ENCODE measurements around the gene DGCR8. TPM values are rescaled to one million over a fixed set of nuclear protein-coding genes. Genes with fewer than 3 reads are reported as not detected.

DGCR8 gene
- total RNA-seq, 1 donor = 44.2 TPM

DNA sequence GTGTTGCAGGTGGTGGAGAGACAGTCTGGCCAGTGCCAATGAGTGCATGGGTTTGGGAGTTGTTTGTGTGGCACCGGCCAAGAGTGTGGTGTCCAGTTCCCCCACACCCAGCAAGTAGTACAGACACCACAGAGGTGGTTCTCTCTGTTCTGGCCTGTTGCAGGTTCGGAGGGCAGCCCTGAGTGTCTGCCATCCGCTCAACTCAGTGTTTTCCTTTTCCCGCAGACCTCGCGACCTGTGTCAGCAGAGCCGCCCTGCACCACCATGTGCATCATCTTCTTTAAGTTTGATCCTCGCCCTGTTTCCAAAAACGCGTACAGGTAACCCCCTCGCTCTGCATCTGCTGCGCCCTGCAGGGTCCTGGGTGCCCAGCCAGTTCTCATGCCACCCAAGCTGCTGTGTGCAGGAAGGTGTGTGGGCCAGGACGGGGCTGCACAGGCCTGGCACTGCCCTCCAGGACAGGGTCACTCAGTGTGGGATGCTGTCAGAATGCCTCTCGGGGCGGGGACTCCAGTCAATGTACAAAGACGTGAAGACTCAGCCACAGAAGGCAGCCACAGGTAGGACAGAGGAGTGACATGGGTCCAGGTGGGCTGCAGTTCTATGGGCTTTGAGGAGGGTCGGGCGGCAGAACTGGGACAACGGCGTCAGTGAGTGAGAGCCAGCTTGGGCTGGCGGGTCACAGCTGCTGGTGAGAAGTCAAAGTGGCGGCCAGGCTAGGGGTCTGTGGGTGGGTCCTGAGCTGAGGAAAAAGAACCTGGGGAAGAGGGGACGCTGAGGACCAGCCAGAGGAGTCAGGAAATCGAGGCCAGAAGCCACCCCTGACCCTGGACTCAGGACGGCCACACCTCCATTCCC, 43.3 kb upstream of the DGCR8 start:
- Histone ChIP-seq H3K27me3 (ENCODE audit: insufficient read depth, low read length) (no peaks in the 10 kb centered on the region), H3K4me1 (ENCODE audit: insufficient read depth, low read length) (peaks cover 7% of the 10 kb centered on the region), H4K20me1 (ENCODE audit: insufficient read depth, low read length) (peaks cover 34% of the 10 kb centered on the region), H3K27ac (ENCODE audit: low read depth, low read length) (no peak overlapping the region), H3K9me3 (ENCODE audit: low read depth, low read length) (no peaks in the 10 kb centered on the region), H3K4me3 (ENCODE audit: insufficient read depth, low read length) (no peak overlapping the region), H3K36me3 (ENCODE audit: insufficient read depth, low read length) (peaks cover 33% of the 10 kb centered on the region), H3K4me2 (ENCODE audit: insufficient read depth, low read length) (no peak overlapping the region), H2AFZ (ENCODE audit: low read length) (no peak overlapping the region), H3K79me2 (ENCODE audit: insufficient read depth, low read length) (peaks cover 53% of the 10 kb centered on the region)
- TF ChIP-seq, protein P1, sequence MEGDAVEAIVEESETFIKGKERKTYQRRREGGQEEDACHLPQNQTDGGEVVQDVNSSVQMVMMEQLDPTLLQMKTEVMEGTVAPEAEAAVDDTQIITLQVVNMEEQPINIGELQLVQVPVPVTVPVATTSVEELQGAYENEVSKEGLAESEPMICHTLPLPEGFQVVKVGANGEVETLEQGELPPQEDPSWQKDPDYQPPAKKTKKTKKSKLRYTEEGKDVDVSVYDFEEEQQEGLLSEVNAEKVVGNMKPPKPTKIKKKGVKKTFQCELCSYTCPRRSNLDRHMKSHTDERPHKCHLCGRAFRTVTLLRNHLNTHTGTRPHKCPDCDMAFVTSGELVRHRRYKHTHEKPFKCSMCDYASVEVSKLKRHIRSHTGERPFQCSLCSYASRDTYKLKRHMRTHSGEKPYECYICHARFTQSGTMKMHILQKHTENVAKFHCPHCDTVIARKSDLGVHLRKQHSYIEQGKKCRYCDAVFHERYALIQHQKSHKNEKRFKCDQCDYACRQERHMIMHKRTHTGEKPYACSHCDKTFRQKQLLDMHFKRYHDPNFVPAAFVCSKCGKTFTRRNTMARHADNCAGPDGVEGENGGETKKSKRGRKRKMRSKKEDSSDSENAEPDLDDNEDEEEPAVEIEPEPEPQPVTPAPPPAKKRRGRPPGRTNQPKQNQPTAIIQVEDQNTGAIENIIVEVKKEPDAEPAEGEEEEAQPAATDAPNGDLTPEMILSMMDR (IDR thresholded peaks at IDR 0.05; ENCODE audit: extremely low read depth, low read depth, low read length) = no peak
- peak; percentile 58 for DNase-seq (ENCODE audit: insufficient read length, low spot score, missing footprints)

DNA sequence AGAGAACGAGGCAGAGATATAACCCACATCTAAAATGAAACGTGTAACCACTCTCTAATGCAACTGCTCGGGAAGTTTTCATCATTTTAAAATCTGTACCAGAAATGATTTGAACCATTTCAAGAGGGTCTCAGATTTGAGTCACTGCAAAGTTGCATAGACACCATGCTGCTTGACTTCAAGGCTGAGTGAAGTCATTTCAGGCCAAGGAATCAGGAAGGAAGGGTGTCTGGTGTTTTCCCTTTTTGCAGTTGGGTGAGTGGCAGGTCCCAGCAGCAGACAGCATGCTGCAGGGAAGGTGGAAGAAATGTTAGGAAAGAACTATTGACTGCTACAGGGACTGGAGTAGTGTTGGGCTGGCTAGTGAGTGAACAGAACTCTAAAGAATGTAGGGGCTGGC, 42.6 kb upstream of the DGCR8 start:
- peak; percentile 62 for DNase-seq (ENCODE audit: insufficient read length, low spot score, missing footprints)
- H4K20me1 ChIP-seq (ENCODE audit: insufficient read depth, low read length) = peaks cover 30% of the 10 kb centered on the region
- no peaks in the 10 kb centered on the region for H3K27me3 ChIP-seq (ENCODE audit: insufficient read depth, low read length)
- peaks cover 33% of the 10 kb centered on the region for H3K36me3 ChIP-seq (ENCODE audit: insufficient read depth, low read length)
- no peak overlapping the region for H3K4me3 ChIP-seq (ENCODE audit: insufficient read depth, low read length)
- H2AFZ ChIP-seq (ENCODE audit: low read length) = no peak overlapping the region
- no peaks in the 10 kb centered on the region for H3K9me3 ChIP-seq (ENCODE audit: low read depth, low read length)
- H3K27ac ChIP-seq (ENCODE audit: low read depth, low read length) = no peak overlapping the region
- H3K79me2 ChIP-seq (ENCODE audit: insufficient read depth, low read length) = peaks cover 47% of the 10 kb centered on the region
- no peak overlapping the region for H3K4me2 ChIP-seq (ENCODE audit: insufficient read depth, low read length)
- TF ChIP-seq, protein P1 (IDR thresholded peaks at IDR 0.05; ENCODE audit: extremely low read depth, low read depth, low read length) = no peak
- H3K4me1 ChIP-seq (ENCODE audit: insufficient read depth, low read length) = peaks cover 7% of the 10 kb centered on the region

DNA sequence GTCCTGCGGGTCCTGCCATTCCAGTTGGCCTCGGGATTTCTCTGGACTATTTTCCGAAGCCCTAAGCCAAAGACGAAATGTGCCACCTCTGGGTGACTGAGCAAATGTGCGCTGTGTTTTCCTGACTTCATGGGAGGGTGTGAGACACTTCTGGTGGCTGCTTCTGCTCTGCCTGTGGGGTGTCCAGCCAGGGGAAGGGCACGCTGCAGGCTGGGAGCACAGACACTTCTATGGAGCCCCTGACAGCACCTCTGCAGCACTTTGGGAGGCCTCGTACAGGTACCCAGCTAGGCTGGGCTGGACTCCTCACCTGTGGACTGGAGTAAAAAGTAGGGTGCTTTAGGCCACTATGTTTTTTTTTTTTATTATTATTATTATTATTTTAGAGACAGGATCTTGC, 41.5 kb upstream of the DGCR8 start:
- Histone ChIP-seq H3K27me3 (ENCODE audit: insufficient read depth, low read length) (no peaks in the 10 kb centered on the region), H3K36me3 (ENCODE audit: insufficient read depth, low read length) (peaks cover 39% of the 10 kb centered on the region), H3K9me3 (ENCODE audit: low read depth, low read length) (no peaks in the 10 kb centered on the region), H2AFZ (ENCODE audit: low read length) (no peak overlapping the region), H4K20me1 (ENCODE audit: insufficient read depth, low read length) (peaks cover 19% of the 10 kb centered on the region), H3K4me1 (ENCODE audit: insufficient read depth, low read length) (no peaks in the 10 kb centered on the region), H3K4me2 (ENCODE audit: insufficient read depth, low read length) (no peak overlapping the region), H3K79me2 (ENCODE audit: insufficient read depth, low read length) (peaks cover 35% of the 10 kb centered on the region), H3K4me3 (ENCODE audit: insufficient read depth, low read length) (no peak overlapping the region), H3K27ac (ENCODE audit: low read depth, low read length) (no peak overlapping the region)
- TF ChIP-seq, protein P1 (IDR thresholded peaks at IDR 0.05; ENCODE audit: extremely low read depth, low read depth, low read length) = no peak
- DNase-seq (ENCODE audit: insufficient read length, low spot score, missing footprints) = peak; percentile 11

DNA sequence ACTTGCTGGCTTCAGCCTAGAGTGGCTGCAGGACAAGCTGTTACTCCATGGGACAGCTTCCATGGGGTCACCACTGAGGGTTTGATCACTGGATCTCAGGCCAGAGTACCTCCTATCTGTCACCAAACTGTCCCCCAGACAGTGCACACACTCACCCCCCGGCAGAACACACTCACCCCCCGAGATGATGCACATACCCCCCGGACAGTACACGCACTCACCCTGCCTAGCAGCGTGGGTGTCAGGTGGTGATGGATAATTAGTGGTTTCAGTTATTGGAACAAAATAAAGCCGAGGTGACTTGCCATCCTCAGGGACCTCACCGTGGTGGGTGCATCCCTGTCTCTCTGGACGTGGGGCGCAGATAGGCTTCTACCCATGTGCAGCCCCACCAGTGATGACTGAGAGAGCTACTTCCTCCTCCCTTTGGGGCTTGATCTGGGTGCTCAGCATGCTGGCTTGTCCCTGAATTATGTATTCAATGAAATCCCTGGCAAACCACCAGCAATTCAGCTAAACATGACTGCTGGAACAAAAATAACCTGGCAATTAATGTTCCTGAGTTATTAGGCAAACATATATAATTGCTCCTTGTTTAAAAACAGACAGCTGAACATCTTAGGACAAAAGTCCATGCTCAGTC, 40.2 kb upstream of the DGCR8 start:
- Histone ChIP-seq H4K20me1 (ENCODE audit: insufficient read depth, low read length) (peaks cover 12% of the 10 kb centered on the region), H3K27ac (ENCODE audit: low read depth, low read length) (no peak overlapping the region), H3K36me3 (ENCODE audit: insufficient read depth, low read length) (peaks cover 42% of the 10 kb centered on the region), H3K4me2 (ENCODE audit: insufficient read depth, low read length) (no peak overlapping the region), H3K27me3 (ENCODE audit: insufficient read depth, low read length) (no peaks in the 10 kb centered on the region), H3K79me2 (ENCODE audit: insufficient read depth, low read length) (peaks cover 27% of the 10 kb centered on the region), H2AFZ (ENCODE audit: low read length) (no peak overlapping the region), H3K4me1 (ENCODE audit: insufficient read depth, low read length) (no peaks in the 10 kb centered on the region), H3K9me3 (ENCODE audit: low read depth, low read length) (no peaks in the 10 kb centered on the region), H3K4me3 (ENCODE audit: insufficient read depth, low read length) (no peak overlapping the region)
- DNase-seq (ENCODE audit: insufficient read length, low spot score, missing footprints) = peak; percentile 68
- TF ChIP-seq, protein P1 (IDR thresholded peaks at IDR 0.05; ENCODE audit: extremely low read depth, low read depth, low read length) = no peak

All from osteoblast (primary cell).